HT-29 (cell line): ENCODE results near the gene GALNT17. TPM values are rescaled to one million over a fixed set of nuclear protein-coding genes. Genes with fewer than 3 reads are reported as not detected.

Experiments used
- DNase-seq: peaks from one replicate; pipeline ENCODE4 v3.0.0-alpha.2; 2015; ENCODE audit warnings: low spot score
- total RNA-seq: library from RNA; depleted of rRNA; stranded (reverse); fragments of >200 nt; shearing (Covaris generic); gene quantifications from 2 replicates; pipeline ENCODE4 v1.2.3, GENCODE V29; 2014

The GALNT17 gene
- total RNA-seq, 1 experiment from 2014 or later, result not detected

- no peak for DNase-seq
These were observed 202.6 kb downstream of the GALNT17 start for GRCh38 chr7:71334541-71334940.

- no peak for DNase-seq
These were observed 206.9 kb downstream of the GALNT17 start for GRCh38 chr7:71338866-71339265.

DNA sequence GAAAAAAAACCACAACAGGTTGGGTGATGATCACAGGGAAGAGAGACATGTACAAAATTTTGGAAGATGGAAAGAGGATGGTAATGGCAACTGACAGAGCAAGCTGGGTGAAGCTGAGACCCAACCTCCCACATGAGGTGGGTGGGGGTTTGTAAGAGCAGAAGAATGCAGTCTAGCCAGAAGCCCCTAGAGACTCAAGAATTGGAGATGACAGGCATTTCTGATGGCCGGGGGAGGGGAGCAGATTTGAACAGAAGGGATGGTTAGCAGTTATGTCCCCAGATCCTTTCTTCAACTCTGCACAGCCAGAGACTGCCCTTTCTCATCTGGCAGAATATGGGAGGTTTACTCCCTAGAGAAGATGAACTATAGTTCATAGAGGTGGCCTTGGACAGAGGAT is 208.0 kb downstream of the GALNT17 start:
- no peak for DNase-seq

DNA sequence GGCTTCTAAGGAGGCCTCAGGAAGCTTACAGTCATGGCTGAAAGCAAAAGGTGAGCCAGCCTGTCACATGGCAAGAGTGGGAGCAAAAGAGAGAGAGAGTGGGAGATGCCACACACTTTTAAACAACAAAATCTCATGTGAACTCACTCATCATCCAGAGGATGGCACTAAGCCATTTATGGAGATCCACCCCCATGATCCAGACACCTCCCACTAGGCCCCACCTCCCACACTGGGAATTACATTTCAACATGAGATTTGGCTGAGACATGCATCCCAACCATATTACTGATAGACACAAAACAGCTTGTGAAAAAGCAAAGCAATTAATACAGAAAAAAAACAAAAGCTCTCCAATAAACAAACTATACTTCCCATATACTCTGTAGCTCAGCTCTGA is 210.3 kb downstream of the GALNT17 start:
- DNase-seq, result no peak

DNA sequence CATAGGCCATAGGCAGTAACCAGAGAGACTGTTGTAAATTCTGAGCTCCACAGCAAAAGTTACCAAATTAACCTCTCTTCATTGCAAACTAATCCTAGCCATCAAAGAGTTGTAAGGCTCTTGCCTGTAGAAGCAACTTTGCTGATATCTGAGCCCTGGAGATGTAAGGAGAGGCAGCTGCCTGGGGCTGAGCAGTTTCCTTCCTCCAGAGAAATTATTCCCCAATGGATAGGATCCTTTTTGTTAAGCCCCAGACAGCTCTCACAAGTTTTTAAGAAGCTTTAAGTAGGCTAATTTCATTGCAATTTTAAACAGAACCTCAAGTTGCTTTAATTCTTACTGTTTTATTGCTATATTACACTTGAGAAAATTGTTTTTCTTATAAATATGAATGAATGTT is 211.1 kb downstream of the GALNT17 start:
- DNase-seq, result no peak

DNA sequence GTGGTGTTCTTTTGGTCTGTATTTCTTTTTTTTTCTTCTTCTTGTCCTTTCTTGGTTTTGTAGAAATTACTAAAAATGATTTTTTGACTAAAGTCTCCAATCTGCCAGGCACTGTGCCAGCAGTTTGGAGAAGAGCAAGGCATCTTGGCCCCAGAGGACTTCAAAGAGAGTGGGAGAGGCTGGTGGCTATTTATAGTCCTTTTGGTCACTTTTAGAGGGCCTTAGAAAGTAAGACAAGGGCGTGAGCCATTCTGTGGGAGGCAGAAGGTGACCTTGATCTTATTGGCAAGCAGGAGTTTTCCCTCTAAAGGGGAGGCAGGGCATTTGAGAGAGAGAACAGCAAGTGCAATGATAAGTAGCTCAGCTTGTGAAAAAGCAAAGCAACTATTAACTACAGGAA is 211.9 kb downstream of the GALNT17 start:
- no peak for DNase-seq

DNA sequence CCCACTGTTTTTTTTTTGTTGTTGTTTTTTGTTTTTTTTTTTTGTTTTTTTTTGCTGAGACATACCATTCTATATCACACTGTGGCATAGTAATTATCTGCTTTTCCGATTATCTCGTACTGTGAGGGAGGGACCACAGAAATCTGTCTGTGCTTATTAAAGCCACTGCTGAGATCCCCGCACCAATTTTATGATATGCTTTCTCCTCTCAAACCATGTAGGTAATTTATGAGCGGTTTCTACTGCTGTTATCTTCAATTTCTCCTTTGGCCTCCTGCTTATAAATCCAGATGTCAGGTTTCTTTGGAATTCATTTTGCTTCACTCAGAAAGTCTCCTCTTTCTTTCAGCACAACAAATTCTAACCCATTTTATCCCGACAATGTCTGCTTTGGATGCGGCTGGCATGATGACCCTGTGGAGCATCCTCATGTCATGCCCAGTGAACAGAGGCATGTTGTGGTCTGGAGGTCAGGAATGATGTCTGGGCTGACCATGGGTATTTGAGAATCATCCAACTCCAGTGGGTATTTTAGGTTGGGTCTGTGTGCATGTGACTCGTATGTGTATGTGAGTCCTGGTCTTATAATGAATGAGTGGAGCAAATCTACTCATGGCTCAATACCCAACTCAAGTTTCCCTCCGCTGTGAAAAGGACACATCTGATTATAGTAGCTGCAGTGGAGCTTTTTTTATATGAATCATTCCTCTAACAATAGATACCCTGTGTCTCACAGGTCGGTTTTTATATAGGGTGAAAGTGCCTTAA is 213.4 kb downstream of the GALNT17 start:
- no peak for DNase-seq

DNA sequence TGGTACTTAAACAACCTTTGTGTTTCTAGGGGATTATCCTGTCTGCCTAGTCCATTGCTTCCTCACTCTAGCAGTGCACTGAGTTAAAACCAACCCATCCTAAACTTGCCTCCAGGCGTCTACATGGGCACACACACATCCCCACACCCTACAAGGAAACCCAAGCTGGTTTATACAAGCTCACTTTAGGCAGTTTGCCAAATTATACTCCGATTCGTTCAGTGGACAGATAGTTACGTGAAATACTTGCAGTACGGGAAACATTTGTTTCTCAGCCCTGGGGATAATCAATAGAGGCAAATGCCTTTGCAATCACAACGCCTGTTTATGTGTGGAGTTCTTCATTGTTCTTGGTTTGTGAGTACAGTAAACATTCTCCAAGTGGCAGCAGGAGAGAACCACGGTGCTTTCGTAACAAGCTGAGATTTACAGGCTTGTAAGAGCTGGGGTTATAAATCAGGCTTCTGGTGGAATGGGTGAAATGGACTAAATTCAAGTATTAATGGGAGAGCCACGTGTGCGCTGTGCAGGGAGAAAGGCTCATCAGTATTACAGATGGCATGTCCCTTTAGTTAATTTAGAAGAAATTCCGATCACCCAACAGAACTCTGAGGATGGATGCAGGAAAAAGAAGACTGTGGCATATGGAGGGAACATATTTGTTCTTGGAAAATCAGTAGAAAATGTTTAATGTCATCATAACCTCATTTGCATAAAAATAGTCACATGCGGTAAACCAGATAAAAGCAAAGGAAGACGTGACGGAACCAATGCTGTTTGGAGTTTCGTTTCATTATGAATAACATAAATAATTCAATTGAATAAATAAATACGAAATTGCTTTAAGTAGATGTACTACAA is 217.1 kb downstream of the GALNT17 start:
- no peak for DNase-seq

- DNase-seq, result no peak
These were observed 217.9 kb downstream of the GALNT17 start for GRCh38 chr7:71349682-71350481.

DNA sequence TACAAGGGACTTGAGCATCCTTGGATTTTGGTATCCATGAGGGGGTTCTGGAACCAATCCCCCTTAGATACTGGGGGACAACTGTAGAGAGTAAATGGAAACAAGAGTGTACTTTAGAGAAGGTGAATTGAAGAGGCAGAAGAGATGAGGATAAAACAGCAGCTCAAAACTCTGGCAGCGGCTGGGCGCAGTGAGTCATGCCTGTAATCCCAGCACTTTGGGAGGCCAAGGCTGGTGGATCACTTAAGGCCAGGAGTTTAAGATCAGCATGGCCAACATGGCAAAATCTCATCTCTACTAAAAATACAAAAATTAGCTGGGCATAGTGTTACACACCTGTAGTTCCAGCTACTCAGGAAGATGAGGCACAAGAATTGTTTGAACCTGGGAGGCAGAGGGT is 218.7 kb downstream of the GALNT17 start:
- no peak for DNase-seq

- DNase-seq, result no peak
These were observed 222.8 kb downstream of the GALNT17 start for GRCh38 chr7:71354716-71355115.

DNA sequence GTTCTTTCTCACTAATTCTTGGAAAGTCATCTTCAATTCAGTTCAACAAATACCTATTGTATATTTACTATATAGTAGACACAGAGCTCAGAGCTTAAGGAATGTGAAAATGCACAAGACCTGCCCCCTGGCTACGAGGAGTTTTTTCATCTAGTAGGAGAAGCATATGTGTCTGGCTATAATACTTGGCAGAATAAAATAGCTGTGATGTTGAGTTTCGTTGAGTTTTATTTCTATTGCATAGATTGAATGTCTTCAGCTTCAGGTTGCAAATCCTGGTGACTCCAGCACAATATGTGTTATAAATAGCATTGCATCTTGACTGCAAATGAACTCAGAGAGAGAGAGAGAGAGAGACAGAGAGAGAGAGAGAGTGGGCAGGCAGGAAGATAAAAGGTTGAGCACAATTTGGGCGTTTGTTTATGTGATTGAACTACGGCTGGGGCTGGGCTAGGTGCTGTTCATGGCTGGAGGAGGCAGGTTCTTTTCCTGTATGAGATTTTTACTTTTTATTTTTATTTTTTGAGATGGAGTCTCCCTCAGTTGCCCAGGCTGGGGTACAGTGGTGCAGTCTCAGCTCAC is 229.6 kb downstream of the GALNT17 start:
- no peak for DNase-seq

GRCh38 chr7:71362240-71362639 is 230.3 kb downstream of the GALNT17 start:
- no peak for DNase-seq

DNA sequence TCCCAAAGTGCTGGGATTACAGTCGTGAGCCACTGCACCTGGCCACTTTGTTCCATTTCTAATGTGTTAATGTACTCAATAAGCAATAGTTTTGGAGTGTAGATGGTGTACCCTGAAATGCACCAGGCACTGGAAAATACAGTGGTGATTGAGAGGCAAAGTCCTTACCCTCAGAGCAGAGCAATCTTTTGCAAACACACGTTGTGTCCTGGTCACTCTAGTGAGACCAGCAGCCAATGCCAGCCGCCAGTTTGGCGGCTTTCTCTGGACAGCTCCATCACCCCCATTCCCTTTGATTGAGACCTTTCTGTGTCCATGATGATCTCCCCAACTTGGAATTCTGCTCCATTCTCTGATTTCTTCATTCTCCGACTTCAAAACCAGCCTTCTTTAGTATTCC is 231.3 kb downstream of the GALNT17 start:
- no peak for DNase-seq

DNA sequence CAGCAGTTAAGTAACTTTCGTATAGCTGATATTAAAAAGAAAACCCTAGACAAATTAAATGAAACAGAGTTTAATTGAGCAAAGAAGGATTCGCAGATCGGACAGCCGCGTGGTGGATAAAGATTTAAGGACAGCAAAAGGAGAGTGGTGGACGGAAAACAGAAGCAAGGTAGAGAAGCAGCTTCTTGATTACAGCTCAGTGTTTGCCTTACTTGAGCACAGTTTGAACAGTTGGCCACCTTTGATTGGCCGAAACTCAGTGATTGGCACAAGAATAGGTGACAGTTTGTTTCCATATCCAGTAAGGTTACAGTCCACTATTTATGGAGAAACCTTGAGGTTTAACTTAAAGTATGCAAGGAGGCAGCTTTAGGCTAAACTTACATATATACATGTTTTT is 231.7 kb downstream of the GALNT17 start:
- no peak for DNase-seq

DNA sequence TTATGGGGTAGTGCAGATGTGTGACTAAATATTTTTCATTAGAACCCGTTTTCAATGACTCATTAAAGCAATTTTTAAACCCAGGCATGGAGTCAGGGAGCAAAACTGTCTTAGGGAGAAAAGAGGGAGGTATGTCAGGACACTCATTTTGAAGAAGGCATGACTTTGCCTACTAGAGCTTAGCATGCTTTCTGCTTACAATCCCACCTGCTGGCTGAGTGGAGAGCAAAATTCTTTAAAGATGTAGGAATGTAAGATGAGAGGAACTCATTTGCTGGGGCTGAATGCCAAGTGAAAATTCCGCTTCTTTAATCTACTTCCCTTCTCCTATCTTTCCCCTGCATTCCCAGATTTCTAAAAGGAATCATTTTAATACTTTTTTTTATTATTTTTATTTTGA is 232.6 kb downstream of the GALNT17 start:
- DNase-seq, result no peak

- no peak for DNase-seq
These were observed 241.0 kb downstream of the GALNT17 start for GRCh38 chr7:71372991-71373390.

DNA sequence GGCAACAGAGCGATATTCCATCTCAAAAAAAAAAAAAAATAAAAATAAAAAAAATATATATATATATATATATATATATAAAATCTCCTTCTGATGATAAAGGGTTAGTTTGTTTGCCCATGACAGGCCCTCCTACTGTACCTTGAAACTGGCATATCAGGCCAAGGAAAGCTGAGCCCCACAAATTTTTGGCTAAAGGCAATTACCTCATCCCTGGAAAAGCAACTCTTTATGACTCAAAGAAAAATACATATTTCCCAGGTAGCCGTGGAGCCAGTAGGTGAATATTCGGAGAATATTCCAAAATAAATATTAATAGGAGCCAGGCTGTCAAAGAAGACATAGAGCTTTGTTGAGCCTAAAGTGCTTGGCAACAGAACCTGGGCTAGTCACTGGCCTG is 245.1 kb downstream of the GALNT17 start:
- DNase-seq, result no peak

- no peak for DNase-seq
These were observed 245.5 kb downstream of the GALNT17 start for GRCh38 chr7:71377469-71377868.

DNA sequence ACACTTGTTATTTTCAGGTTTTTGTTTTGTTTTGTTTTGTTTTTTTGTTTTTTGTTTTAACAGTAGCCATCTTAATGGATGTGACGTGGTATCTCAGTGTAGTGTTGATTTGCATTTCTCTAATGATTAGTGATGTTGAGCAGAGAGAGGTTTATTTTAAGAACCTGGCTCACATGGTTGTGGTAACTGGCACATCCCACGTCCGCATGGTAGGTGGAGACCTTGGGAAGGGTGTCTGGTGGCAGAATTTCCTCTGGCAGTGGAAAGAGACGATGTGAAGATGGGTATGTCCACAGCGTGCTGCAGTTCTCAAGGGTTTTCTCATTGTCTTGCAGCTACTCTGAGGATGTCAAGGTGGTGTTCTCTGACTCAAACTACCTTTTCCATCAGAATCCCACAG is 252.2 kb downstream of the GALNT17 start:
- no peak for DNase-seq

- no peak for DNase-seq
These were observed 253.4 kb downstream of the GALNT17 start for GRCh38 chr7:71385330-71385729.
